ENCODE results near the gene PCSK6.

PCSK6 gene

GRCh38 chr15:101354891-101355623 is 134.4 kb downstream of the PCSK6 start:
- no peak for DNase-seq (ENCODE audit: low spot score)
- in situ Hi-C loops (cut with MboI; ENCODE audit: low pct_unique_long_range_greater_than_20kb, low sequenced_read_pairs, unreplicated experiment): no loop called here
- no peak for TF ChIP-seq CTCF (IDR thresholded peaks at IDR 0.05; ENCODE audit: extremely low read depth, insufficient read depth, missing control alignments)

- in situ Hi-C loops (cut with MboI; ENCODE audit: low pct_unique_long_range_greater_than_20kb, low sequenced_read_pairs, unreplicated experiment): no loop called here
Measured at GRCh38 chr15:101353240-101353639, 136.3 kb downstream of the PCSK6 start.

GRCh38 chr15:101351736-101352135 is 137.8 kb downstream of the PCSK6 start:
- in situ Hi-C loops (cut with MboI; ENCODE audit: low pct_unique_long_range_greater_than_20kb, low sequenced_read_pairs, unreplicated experiment): no loop called here
- TF ChIP-seq CTCF (IDR thresholded peaks at IDR 0.05; ENCODE audit: extremely low read depth, insufficient read depth, missing control alignments): no peak
- DNase-seq (ENCODE audit: low spot score): no peak

More at GRCh38 chr15:101353240-101353639, 136.3 kb downstream of the PCSK6 start:
- no peak for TF ChIP-seq CTCF (IDR thresholded peaks at IDR 0.05; ENCODE audit: extremely low read depth, insufficient read depth, missing control alignments)
- no peak for DNase-seq (ENCODE audit: low spot score)

- no peak for DNase-seq (ENCODE audit: low spot score)
- in situ Hi-C loops (cut with MboI; ENCODE audit: low pct_unique_long_range_greater_than_20kb, low sequenced_read_pairs, unreplicated experiment): no loop called here
- TF ChIP-seq CTCF (IDR thresholded peaks at IDR 0.05; ENCODE audit: extremely low read depth, insufficient read depth, missing control alignments): no peak
Measured at GRCh38 chr15:101349047-101349951, 140.2 kb downstream of the PCSK6 start.

GRCh38 chr15:101348643-101349042 is 140.9 kb downstream of the PCSK6 start:
- TF ChIP-seq CTCF (IDR thresholded peaks at IDR 0.05; ENCODE audit: extremely low read depth, insufficient read depth, missing control alignments): no peak
- no peak for DNase-seq (ENCODE audit: low spot score)
- in situ Hi-C loops (cut with MboI; ENCODE audit: low pct_unique_long_range_greater_than_20kb, low sequenced_read_pairs, unreplicated experiment): no loop called here

GRCh38 chr15:101348015-101348414 is 141.5 kb downstream of the PCSK6 start:
- in situ Hi-C loops (cut with MboI; ENCODE audit: low pct_unique_long_range_greater_than_20kb, low sequenced_read_pairs, unreplicated experiment): no loop called here
- no peak for DNase-seq (ENCODE audit: low spot score)
- TF ChIP-seq CTCF (IDR thresholded peaks at IDR 0.05; ENCODE audit: extremely low read depth, insufficient read depth, missing control alignments): no peak

All from GM13977 (cell line).